Measurements from ENCODE around the gene BCL11A.

The BCL11A gene

GRCh38 chr2:60528281-60529020, 25.0 kb downstream of the BCL11A start:
- no peak overlapping the region for H3K4me3 ChIP-seq (ENCODE audit: low read depth, low read length)

DNA sequence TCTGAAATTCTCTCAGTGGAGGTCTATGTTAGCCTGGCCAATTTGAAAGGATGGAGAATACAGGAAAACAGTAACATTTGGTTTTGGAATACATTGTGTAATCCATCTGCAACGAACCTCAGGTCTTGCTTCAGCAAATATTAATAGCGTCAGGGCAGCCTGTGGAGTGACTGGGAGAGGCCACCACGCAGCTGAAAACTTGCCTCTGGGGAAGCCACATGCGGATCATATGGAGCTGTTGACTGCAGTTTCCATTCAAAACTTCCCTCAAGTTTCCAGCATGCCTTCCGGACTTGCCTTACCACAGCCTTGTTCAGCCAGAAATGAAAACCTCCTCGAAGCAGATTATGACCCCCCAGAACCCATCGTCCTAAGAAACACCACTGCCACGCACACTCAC, 25.7 kb downstream of the BCL11A start:
- H3K4me3 ChIP-seq (ENCODE audit: low read depth, low read length) = no peak overlapping the region

GRCh38 chr2:60526623-60527022, 26.8 kb downstream of the BCL11A start:
- H3K4me3 ChIP-seq (ENCODE audit: low read depth, low read length) = no peak overlapping the region

- no peak overlapping the region for H3K4me3 ChIP-seq (ENCODE audit: low read depth, low read length)
Observed at GRCh38 chr2:60525899-60526298, 27.6 kb downstream of the BCL11A start.

GRCh38 chr2:60524874-60525273, 28.6 kb downstream of the BCL11A start:
- no peak overlapping the region for H3K4me3 ChIP-seq (ENCODE audit: low read depth, low read length)

GRCh38 chr2:60523963-60524362, 29.5 kb downstream of the BCL11A start:
- no peak overlapping the region for H3K4me3 ChIP-seq (ENCODE audit: low read depth, low read length)

- H3K4me3 ChIP-seq (ENCODE audit: low read depth, low read length) = no peak overlapping the region
Observed at GRCh38 chr2:60522462-60522861, 31.0 kb downstream of the BCL11A start.

- no peak overlapping the region for H3K4me3 ChIP-seq (ENCODE audit: low read depth, low read length)
Observed at GRCh38 chr2:60521626-60522025, 31.8 kb downstream of the BCL11A start.

GRCh38 chr2:60520917-60521539, 32.4 kb downstream of the BCL11A start:
- no peak overlapping the region for H3K4me3 ChIP-seq (ENCODE audit: low read depth, low read length)

DNA sequence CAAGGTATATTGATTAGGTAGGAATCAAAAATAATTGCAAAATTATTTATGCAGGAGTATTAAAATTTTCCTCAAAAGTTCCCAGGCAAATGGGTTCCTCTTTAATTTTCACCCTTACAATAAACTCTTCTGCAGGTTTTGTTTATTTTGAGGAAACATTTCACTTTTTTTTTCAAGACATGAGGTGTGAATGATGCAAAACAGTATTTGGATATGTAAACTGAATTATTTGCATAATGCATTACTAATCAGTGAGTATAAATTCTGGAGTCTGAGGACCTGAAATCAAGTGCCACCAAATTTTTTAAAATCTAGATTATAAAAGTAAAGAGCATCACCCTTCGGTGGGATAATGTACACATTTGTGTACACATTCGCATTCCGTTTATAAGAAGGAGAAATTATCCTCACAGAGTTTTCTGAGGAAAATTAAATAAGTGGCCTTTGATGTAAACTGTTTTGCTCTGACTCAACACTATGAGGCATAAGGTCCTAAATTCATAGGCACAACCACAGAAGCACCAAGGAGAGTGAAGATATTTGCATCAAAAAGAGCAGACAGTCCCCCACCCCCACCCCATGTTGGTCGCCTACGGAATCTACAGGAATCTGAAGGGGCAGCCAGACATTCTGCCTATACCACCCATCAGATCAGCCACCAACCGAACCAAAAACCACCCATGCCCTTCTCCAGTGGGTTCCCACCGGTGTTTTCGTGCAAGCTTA, 33.1 kb downstream of the BCL11A start:
- no peak overlapping the region for H3K4me3 ChIP-seq (ENCODE audit: low read depth, low read length)

DNA sequence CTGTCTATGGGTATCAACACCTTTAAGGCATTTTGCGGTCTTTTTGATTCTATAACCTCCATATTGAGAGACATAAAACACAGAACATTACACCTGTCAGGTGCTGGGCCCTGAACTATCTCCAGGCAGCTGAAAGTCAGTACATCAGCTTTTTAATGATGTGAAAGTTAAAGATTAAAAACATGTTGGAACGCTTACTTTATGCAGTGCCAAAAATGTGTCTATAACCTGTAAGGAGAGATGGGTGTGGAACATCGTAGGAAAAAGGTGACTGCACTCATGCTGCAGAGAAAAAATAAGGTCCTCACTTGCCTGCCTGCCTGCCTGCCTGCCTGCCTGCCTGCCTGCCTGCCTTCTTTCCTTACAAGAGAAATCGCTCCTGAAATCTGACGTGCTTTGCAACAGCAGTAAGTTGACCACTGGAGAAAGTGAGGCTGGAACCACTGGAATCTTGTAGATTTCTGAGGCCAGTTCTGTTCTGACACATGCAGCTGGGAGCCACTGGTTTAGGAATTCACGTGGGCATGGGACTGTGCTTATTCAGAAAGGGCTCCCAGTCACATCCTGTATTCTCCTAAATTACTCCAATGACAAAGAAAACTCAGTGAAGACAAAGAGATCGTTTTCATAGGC, 34.1 kb downstream of the BCL11A start:
- no peak overlapping the region for H3K4me3 ChIP-seq (ENCODE audit: low read depth, low read length)

DNA sequence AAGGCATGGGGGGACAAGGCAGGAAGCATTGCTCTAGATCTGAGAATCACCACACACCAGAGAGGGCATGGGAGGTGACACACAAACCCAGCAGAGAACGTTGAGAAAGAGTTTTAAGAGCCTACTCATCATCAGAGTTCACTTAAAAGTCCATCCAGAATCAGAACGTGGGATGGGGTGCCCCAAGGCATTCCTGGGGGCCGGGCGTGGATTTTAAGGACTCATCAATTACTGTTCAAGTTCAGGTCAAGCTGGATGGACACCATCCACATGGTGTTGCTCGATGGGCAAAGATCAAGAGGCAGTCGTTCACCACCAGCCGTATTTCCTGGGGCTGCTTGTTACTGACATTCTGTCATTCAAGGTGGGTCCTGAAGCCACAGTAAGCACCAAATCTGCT, 34.9 kb downstream of the BCL11A start:
- H3K4me3 ChIP-seq (ENCODE audit: low read depth, low read length) = no peak overlapping the region

- no peak overlapping the region for H3K4me3 ChIP-seq (ENCODE audit: low read depth, low read length)
Observed at GRCh38 chr2:60517446-60517845, 36.0 kb downstream of the BCL11A start.

GRCh38 chr2:60516826-60517225, 36.6 kb downstream of the BCL11A start:
- no peak overlapping the region for H3K4me3 ChIP-seq (ENCODE audit: low read depth, low read length)

DNA sequence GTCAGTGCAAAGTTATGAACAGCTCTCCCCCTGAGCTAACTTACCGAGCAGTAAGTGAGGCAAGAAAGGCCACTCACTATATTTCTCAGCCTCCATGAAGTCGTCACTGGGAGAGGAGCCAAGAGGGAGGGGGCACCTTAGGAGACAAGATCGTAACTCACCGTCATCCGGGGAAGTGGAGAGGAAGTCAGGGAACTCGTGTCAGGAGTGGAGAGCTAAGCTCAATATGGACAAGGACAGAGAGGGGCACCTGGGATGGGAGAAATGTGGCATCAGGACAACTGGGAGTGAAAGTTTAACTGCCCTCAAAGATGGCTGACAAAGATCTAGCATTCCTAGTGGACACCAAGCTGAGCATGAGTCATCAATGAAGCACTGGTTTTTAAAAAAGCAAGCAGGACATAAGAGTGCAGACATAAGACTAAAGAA, 37.1 kb downstream of the BCL11A start:
- no peak overlapping the region for H3K4me3 ChIP-seq (ENCODE audit: low read depth, low read length)

DNA sequence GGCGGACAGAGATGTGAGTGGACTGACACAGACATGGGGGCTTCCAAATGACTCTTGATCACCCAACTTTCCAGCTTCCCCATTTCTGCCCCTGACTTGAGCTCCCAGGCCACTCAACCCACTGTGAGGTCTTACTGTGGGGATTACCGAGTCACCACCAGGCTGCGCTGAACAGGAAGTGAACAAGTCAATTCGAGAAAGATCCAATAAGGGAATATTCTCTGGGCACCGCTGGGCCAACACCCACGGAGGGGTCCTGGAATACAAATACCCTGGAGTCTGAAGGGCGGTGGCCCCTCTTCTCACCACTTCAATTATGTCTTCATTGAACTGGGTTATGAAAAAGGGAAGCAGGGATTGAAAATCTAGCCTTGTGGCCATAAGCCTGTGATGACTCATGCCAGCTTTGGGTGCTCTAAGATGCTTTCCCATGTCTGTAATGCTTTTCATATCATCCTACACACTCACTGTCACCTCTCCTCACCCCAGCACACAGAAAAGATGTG, 37.7 kb downstream of the BCL11A start:
- no peak overlapping the region for H3K4me3 ChIP-seq (ENCODE audit: low read depth, low read length)

DNA sequence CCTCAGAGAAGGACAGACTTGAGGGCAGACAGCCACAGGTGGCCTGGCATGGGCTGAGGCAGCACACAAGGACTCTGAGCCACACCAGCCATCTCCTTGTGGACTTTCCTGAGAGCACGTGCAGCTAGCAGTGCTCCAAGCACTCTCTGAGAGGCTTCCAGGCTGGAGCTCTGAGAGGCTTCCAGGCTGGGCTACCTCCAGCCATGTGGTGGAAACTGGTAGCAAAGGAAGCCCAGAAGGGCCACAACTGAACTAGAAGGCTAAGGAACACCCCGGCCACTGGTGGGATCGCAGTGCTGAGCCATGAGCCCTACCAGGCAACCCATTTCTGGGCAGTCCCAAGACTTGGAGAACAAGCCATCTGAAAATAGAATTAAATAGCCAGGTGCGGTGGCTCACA, 39.5 kb downstream of the BCL11A start:
- H3K4me3 ChIP-seq (ENCODE audit: low read depth, low read length) = no peak overlapping the region

GRCh38 chr2:60513191-60513590, 40.3 kb downstream of the BCL11A start:
- no peak overlapping the region for H3K4me3 ChIP-seq (ENCODE audit: low read depth, low read length)

GRCh38 chr2:60512641-60513040, 40.8 kb downstream of the BCL11A start:
- H3K4me3 ChIP-seq (ENCODE audit: low read depth, low read length) = no peak overlapping the region

GRCh38 chr2:60512062-60512622, 41.3 kb downstream of the BCL11A start:
- no peak overlapping the region for H3K4me3 ChIP-seq (ENCODE audit: low read depth, low read length)

DNA sequence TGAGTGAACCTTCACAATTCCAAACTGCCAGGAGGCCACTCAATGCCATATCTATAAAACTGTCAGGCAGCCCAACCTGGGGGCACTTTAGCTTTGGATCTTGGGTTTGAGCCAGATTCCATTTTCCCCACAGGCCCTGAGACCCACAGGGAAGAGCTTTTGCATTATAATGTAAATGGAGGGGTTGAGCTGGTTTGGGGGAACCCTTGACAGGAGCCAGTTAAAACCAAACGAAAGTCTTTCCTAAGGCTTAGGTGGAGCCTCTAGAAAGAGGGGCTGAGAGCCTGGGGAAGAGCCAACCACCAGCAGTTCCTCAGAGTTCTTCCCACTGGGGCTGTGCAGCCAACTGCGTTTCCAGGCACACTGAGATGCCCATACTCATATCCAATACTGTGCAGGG, 42.7 kb downstream of the BCL11A start:
- no peak overlapping the region for H3K4me3 ChIP-seq (ENCODE audit: low read depth, low read length)

All from iPS-11a (cell line).